ENCODE measurements around the gene HMGCS2.

HMGCS2 gene

DNA sequence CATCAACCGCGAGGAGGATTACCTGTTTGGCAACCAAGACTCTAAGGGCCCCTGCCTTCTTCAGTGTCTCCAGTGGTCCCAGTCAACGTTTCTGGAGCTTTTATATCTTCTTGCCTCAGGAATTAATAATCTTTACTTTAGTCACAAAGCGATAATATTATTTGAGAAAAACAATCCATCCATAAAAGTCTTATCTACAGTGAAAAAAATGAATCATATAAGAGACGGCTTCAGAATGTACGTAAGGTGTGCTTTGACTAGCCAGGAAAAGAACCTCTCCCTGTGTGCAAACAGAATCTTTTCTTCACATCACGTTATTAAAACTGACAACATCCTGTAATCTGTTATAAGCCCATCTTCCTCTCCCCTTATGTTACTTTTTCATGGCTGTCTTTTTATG is 42.7 kb upstream of the HMGCS2 start, which contains the start of gene REG4:
Gene REG4 (minus strand): TSS at position 74 of the 400 bp plus-strand sequence. CDS start 2,691 bp downstream, outside the sequence.
- no peak for TF ChIP-seq ZNF274 (IDR thresholded peaks at IDR 0.05; ENCODE audit: low read depth, low read length)
- no peaks in the 10 kb centered on the region for H3K36me3 ChIP-seq (ENCODE audit: insufficient read depth, insufficient read length, low read length)
- H3K4me3 ChIP-seq (ENCODE audit: insufficient read length, low read depth): no peak within 1 kb of the TSS
- no peaks in the 10 kb centered on the region for H3K9me3 ChIP-seq (ENCODE audit: insufficient read depth, low read length)
- no peak for DNase-seq (ENCODE audit: low read depth, low spot score)
- H3K9ac ChIP-seq (ENCODE audit: insufficient read length, low read depth): no peak within 1 kb of the TSS
- no peaks in the 10 kb centered on the region for H3K27me3 ChIP-seq (ENCODE audit: insufficient read depth, insufficient read length)
- H3K4me1 ChIP-seq (ENCODE audit: insufficient read depth, insufficient read length): no peaks in the 10 kb centered on the region

DNA sequence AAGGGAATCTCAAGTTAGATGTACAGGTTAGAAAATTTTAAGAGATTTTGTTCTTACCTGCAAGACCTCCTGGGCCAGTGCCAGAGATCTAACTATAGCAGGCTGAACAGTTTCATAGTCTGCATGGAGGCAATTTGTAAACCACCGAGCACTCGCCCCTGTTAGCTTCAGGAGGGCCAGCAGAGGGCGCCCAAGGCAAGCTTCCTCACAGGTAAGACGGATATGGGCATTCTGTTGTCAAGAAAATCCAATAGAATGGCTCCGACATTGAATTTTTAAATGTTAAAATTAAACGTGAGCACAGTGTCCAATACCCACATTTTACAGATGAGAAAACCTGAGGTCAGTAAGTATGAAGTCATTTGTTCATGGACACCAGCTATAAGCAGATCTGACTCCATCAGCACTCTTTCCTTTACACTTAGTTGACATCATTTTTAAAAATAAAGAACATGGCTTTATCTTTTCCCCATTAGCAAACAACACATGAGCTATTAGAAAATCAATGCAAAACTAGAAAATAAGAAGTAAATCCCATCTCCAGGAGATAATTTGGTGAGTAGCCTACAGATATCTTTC is 40.4 kb upstream of the HMGCS2 start:
- Histone ChIP-seq H3K4me1 (ENCODE audit: insufficient read depth, insufficient read length) (no peaks in the 10 kb centered on the region), H3K36me3 (ENCODE audit: insufficient read depth, insufficient read length, low read length) (no peaks in the 10 kb centered on the region), H3K4me3 (ENCODE audit: insufficient read length, low read depth) (no peak overlapping the region), H3K27me3 (ENCODE audit: insufficient read depth, insufficient read length) (no peaks in the 10 kb centered on the region), H3K9ac (ENCODE audit: insufficient read length, low read depth) (no peak overlapping the region), H3K9me3 (ENCODE audit: insufficient read depth, low read length) (no peaks in the 10 kb centered on the region)
- TF ChIP-seq YY1 (IDR thresholded peaks at IDR 0.05; ENCODE audit: insufficient read depth, insufficient read length) (no peak), ZNF274 (IDR thresholded peaks at IDR 0.05; ENCODE audit: low read depth, low read length) (no peak), SUZ12 (IDR thresholded peaks at IDR 0.05; ENCODE audit: extremely low read depth, insufficient read depth, insufficient read length) (no peak)
- DNase-seq (ENCODE audit: low read depth, low spot score): peak; percentile 75

DNA sequence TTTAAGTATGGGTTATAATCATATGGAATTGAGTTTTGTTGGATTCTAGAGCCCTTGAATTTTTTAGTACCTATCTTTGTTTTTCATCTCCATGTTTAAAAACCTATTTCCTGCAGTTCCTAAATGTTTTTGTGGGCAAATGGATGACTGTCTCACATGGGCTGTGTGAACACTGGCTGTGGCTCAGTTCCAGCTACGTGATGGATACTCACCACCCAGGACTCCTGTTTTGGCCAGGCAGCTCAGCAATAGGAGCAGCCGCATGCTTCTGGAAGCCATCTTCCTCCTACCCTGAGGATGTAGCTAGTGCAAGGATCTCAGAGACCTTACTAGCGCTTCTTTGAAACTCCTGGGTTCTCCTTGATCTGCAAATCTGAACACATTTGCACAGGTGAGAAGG is 39.8 kb upstream of the HMGCS2 start:
- TF ChIP-seq YY1 (IDR thresholded peaks at IDR 0.05; ENCODE audit: insufficient read depth, insufficient read length) (no peak), SUZ12 (IDR thresholded peaks at IDR 0.05; ENCODE audit: extremely low read depth, insufficient read depth, insufficient read length) (no peak), ZNF274 (IDR thresholded peaks at IDR 0.05; ENCODE audit: low read depth, low read length) (no peak)
- Histone ChIP-seq H3K4me1 (ENCODE audit: insufficient read depth, insufficient read length) (no peaks in the 10 kb centered on the region), H3K9ac (ENCODE audit: insufficient read length, low read depth) (no peak overlapping the region), H3K36me3 (ENCODE audit: insufficient read depth, insufficient read length, low read length) (no peaks in the 10 kb centered on the region), H3K4me3 (ENCODE audit: insufficient read length, low read depth) (no peak overlapping the region), H3K27me3 (ENCODE audit: insufficient read depth, insufficient read length) (no peaks in the 10 kb centered on the region), H3K9me3 (ENCODE audit: insufficient read depth, low read length) (no peaks in the 10 kb centered on the region)
- DNase-seq (ENCODE audit: low read depth, low spot score): no peak

DNA sequence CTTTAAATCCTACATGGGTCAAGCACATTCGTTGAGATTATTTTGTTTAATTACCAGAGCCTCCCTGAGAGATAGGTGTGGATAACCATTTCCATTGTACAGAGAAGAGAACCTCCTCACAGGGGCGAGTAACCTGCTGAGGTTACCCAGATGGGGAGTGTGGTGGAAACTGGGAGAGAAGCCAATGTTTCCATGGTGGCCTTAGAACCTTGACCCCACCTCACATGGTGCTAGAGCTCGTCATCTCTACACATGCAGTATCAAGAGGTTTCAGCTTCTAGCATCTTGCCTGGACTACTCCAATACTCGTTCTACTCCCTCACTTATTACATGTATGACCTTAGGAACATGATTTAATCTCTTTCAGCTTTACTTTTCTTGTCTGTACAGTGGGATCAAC is 37.8 kb upstream of the HMGCS2 start:
- Histone ChIP-seq H3K9ac (ENCODE audit: insufficient read length, low read depth) (no peak overlapping the region), H3K4me3 (ENCODE audit: insufficient read length, low read depth) (no peak overlapping the region), H3K36me3 (ENCODE audit: insufficient read depth, insufficient read length, low read length) (no peaks in the 10 kb centered on the region), H3K27me3 (ENCODE audit: insufficient read depth, insufficient read length) (no peaks in the 10 kb centered on the region), H3K4me1 (ENCODE audit: insufficient read depth, insufficient read length) (no peaks in the 10 kb centered on the region), H3K9me3 (ENCODE audit: insufficient read depth, low read length) (no peaks in the 10 kb centered on the region)
- DNase-seq (ENCODE audit: low read depth, low spot score): no peak
- TF ChIP-seq SUZ12 (IDR thresholded peaks at IDR 0.05; ENCODE audit: extremely low read depth, insufficient read depth, insufficient read length) (no peak), YY1 (IDR thresholded peaks at IDR 0.05; ENCODE audit: insufficient read depth, insufficient read length) (no peak), ZNF274 (IDR thresholded peaks at IDR 0.05; ENCODE audit: low read depth, low read length) (no peak)

DNA sequence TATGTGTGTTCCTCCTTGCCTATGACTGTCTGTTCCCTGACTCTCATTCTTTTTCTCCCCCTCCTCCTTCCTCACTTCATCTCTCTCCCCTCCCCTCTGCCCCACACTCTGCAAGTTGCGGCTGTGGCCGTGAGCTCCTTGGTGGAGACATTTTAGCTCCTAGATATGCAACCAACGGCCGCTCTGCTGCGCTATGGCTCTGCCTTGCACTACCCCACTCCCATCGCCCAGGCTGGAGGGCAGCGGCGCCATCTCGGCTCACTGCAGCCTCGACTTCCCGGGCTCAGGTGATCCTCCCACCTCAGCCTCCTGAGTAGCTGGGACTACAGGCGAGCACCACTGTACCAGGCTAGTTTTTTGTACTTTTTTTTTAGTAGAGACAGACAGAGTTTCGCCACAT is 37.0 kb upstream of the HMGCS2 start:
- no peaks in the 10 kb centered on the region for H3K9me3 ChIP-seq (ENCODE audit: insufficient read depth, low read length)
- no peaks in the 10 kb centered on the region for H3K4me1 ChIP-seq (ENCODE audit: insufficient read depth, insufficient read length)
- no peak overlapping the region for H3K9ac ChIP-seq (ENCODE audit: insufficient read length, low read depth)
- no peak for TF ChIP-seq SUZ12 (IDR thresholded peaks at IDR 0.05; ENCODE audit: extremely low read depth, insufficient read depth, insufficient read length)
- no peak for TF ChIP-seq YY1 (IDR thresholded peaks at IDR 0.05; ENCODE audit: insufficient read depth, insufficient read length)
- no peaks in the 10 kb centered on the region for H3K36me3 ChIP-seq (ENCODE audit: insufficient read depth, insufficient read length, low read length)
- DNase-seq (ENCODE audit: low read depth, low spot score): no peak
- H3K27me3 ChIP-seq (ENCODE audit: insufficient read depth, insufficient read length): no peaks in the 10 kb centered on the region
- H3K4me3 ChIP-seq (ENCODE audit: insufficient read length, low read depth): no peak overlapping the region

DNA sequence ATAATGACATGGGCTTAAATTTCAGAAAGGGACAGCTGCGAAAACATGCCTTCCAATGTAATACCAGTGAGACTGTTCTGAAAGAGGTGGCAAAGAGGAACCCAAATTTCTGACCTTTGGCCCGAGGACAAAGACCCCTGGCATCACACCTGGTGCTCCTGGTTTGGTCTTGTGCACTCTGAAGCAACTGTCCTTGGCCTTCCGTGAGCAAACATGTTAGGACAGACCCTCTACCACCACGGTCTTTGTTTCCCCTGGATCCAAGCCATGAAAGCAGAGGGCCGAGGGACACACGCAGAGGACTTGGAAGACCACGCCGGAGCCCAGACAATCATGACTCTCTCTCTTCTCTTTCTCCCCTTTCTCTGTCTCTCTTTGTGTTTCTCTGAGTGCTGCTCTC is 36.5 kb upstream of the HMGCS2 start:
- H3K27me3 ChIP-seq (ENCODE audit: insufficient read depth, insufficient read length): no peaks in the 10 kb centered on the region
- H3K9ac ChIP-seq (ENCODE audit: insufficient read length, low read depth): no peak overlapping the region
- H3K36me3 ChIP-seq (ENCODE audit: insufficient read depth, insufficient read length, low read length): no peaks in the 10 kb centered on the region
- H3K4me1 ChIP-seq (ENCODE audit: insufficient read depth, insufficient read length): no peaks in the 10 kb centered on the region
- no peak for DNase-seq (ENCODE audit: low read depth, low spot score)
- no peaks in the 10 kb centered on the region for H3K9me3 ChIP-seq (ENCODE audit: insufficient read depth, low read length)
- no peak overlapping the region for H3K4me3 ChIP-seq (ENCODE audit: insufficient read length, low read depth)
- no peak for TF ChIP-seq ZNF274 (IDR thresholded peaks at IDR 0.05; ENCODE audit: low read depth, low read length)
- TF ChIP-seq SUZ12 (IDR thresholded peaks at IDR 0.05; ENCODE audit: extremely low read depth, insufficient read depth, insufficient read length): no peak
- TF ChIP-seq YY1 (IDR thresholded peaks at IDR 0.05; ENCODE audit: insufficient read depth, insufficient read length): no peak

DNA sequence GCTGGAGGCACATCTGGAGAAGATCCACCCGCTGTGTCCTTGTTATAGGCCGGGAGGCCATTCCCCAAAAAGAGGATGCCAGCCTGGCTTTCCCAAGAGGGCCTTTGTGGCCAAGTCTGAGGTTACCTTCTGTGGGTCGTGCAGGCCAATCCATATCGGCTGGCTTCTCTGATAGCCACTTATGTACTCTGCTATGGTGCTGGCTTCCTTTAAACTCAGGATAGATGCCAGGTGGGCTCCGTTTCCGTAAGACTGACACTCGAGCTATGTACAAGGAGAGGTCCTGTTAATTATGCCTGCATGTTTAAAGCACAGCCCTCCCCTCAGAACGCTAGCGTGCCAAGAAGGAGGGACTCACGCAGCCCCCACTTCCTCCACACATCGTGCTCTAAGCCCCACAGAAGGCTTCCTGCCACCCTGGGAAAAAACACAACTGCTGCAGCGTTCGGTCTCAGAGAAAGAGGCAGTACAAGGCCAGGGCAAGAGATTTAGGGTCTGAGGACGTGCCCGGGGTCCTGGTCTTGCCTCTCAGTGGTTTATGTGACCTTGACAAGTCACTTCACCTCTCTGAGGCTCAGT is 31.0 kb upstream of the HMGCS2 start:
- H3K9me3 ChIP-seq (ENCODE audit: insufficient read depth, low read length): no peaks in the 10 kb centered on the region

More for the DNA sequence above, 31.0 kb upstream of the HMGCS2 start:
- Histone ChIP-seq H3K9ac (ENCODE audit: insufficient read length, low read depth) (no peak overlapping the region), H3K36me3 (ENCODE audit: insufficient read depth, insufficient read length, low read length) (no peaks in the 10 kb centered on the region), H3K4me1 (ENCODE audit: insufficient read depth, insufficient read length) (no peaks in the 10 kb centered on the region), H3K27me3 (ENCODE audit: insufficient read depth, insufficient read length) (no peaks in the 10 kb centered on the region), H3K4me3 (ENCODE audit: insufficient read length, low read depth) (no peak overlapping the region)
- no peak for TF ChIP-seq ZNF274 (IDR thresholded peaks at IDR 0.05; ENCODE audit: low read depth, low read length)
- TF ChIP-seq SUZ12 (IDR thresholded peaks at IDR 0.05; ENCODE audit: extremely low read depth, insufficient read depth, insufficient read length): no peak
- TF ChIP-seq YY1 (IDR thresholded peaks at IDR 0.05; ENCODE audit: insufficient read depth, insufficient read length): no peak
- DNase-seq (ENCODE audit: low read depth, low spot score): no peak
